GM12891 (cell line): ENCODE measurements around the gene SLC9B2.

Experiments
- DNase-seq: peaks from one replicate; pipeline ENCODE4 v3.0.0; 2011; ENCODE audit warnings: low spot score; ENCODE audit not compliant: insufficient read length
- FAIRE-seq: peaks from 2 replicates; lab custom pipeline; 2011; peaks lifted over from hg19 to GRCh38; lab: Jason Lieb, UNC
- PAX5 ChIP-seq: IDR thresholded peaks from 2 replicates; pipeline ENCODE4 v1.6.1; 2011; ENCODE audit warnings: low read length, moderate library complexity, mild to moderate bottlenecking; ENCODE audit not compliant: insufficient read depth, severe bottlenecking
- POLR2A ChIP-seq: IDR thresholded peaks from 2 replicates; pipeline ENCODE4 v1.6.1; 2011; ENCODE audit warnings: low read depth, low read length, control low read depth
- POLR2AphosphoS5 ChIP-seq: IDR thresholded peaks from 2 replicates; pipeline ENCODE4 v1.6.1; 2011; ENCODE audit warnings: low read depth, low read length, control low read depth
- POU2F2 ChIP-seq: IDR thresholded peaks from 2 replicates; pipeline ENCODE4 v1.6.1; 2011; ENCODE audit warnings: low read depth, mild to moderate bottlenecking, control low read depth, low read length, moderate library complexity
- SPI1 ChIP-seq: IDR thresholded peaks from 2 replicates; pipeline ENCODE4 v1.6.1; 2011; ENCODE audit warnings: low read depth, low read length, control low read depth
- TAF1 ChIP-seq: IDR thresholded peaks from 2 replicates; pipeline ENCODE4 v1.6.1; 2011; ENCODE audit warnings: low read depth, low read length, control low read depth

Gene SLC9B2

GRCh38 chr4:103085555-103086196 lies 9.1 kb upstream of the SLC9B2 start:
- no peak for TF ChIP-seq POU2F2
- TF ChIP-seq PAX5: no peak
- DNase-seq (no peak), FAIRE-seq (no peak)

DNA sequence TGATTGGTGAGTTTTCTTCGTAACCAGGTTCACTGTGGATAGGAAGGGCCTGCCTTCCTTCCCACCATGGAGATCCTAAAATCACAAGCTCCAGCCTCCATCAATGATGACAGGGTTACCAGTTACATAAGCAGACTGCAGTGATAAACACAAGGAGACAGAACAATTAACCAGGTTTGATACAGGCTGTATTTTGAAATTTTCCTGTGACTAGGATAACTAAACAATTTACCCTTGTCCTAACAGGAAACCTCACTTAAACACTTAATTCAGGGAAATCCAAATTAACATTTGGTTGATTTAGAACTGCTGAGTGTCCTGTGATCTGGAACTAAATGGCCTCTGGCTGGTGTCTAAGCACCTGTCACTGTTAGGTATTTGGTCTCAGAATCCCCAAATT lies 3.1 kb upstream of the SLC9B2 start:
- no peak for TF ChIP-seq PAX5
- no peak for TF ChIP-seq POU2F2
- no peak for TF ChIP-seq TAF1
- no peak for TF ChIP-seq SPI1
- TF ChIP-seq POLR2AphosphoS5: no peak
- no peak for TF ChIP-seq POLR2A
- DNase-seq (no peak), FAIRE-seq (no peak)

DNA sequence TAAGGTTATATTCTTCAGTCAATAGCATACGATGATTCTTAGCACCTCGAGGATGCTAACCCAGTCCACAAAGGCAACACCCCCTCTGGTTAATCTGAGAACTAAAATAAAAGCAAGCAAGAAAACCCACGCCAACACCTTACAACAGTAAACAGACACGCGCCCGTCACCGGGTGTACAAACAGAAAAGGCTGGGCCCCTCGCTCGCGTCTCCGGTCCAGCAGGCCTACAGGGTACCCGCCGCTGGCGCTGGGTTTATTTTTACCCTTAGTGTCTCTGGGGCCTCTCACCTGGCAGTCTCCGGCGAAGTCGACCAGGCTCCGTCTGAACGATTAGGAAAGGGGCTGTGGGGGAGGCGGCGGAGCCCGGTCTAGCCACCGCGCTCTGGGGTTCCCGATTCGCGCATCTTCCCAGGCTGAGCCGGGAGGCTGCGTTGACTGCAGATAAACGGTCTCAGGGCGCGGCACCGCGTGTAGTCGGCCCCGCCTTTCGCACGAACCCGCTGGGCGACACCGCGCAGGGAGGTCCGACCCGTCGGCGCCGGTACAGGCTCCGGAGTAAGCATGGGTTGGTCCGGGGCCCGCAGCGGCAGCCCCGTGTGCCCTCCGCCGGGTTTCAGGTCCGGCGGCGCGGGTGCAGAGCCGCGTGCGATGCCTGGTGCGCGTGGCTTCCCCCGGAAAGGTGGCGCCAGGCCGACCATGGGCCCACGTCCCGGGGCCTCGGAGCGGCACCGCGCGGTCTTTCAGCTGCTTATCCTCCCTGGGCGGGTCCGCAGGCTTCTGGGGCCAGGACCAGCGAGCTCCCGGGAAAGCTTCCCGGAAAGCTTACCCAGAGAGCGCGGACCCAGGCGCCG lies 441 bp downstream of the SLC9B2 start:
- FAIRE-seq (peak; percentile 85), DNase-seq (peak; percentile 35)
- no peak; the same call in 1 of the 2 replicates for TF ChIP-seq POLR2A
- TF ChIP-seq POLR2AphosphoS5: peak; percentile 47; the same call in 1 of the 2 replicates
- no peak for TF ChIP-seq POU2F2
- TF ChIP-seq TAF1: no peak
- no peak for TF ChIP-seq PAX5
- no peak for TF ChIP-seq SPI1

DNA sequence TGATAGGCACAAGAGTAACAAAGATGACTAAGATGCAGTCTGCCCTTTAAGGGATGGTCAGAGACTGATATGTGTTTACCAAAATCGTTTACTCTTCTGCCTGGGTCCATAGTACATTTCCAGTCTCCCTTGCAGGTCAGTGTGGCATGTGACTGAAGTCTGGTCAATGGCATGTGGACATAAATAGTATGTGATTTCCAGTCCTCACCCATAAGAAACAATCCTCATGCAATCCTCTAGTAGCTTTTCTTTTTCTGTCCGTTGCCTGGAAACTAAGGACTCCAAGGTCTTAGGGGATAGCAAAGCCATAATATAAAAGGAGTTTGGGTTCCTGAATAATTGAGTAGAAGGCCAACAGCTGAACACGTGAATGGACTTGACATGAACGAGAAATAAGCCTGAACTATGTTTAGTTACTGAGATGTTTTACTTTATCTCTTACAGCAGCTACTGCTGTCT lies 1.1 kb downstream of the SLC9B2 start:
- no peak for FAIRE-seq
- no peak for DNase-seq

GRCh38 chr4:103074744-103075434 lies 1.7 kb downstream of the SLC9B2 start:
- TF ChIP-seq SPI1 (peak; percentile 90), POLR2AphosphoS5 (no peak), POU2F2 (no peak), PAX5 (no peak), TAF1 (0 out of 2 replicates have a peak, but pooled peaks have one; percentile 19), POLR2A (no peak)
- peak; percentile 74 for FAIRE-seq

More for the DNA sequence above, 1.1 kb downstream of the SLC9B2 start:
- TF ChIP-seq PAX5: no peak
- no peak for TF ChIP-seq POU2F2
- TF ChIP-seq POLR2AphosphoS5: no peak
- TF ChIP-seq SPI1: no peak
- no peak for TF ChIP-seq POLR2A
- TF ChIP-seq TAF1: no peak

GRCh38 chr4:103073792-103074438 lies 2.6 kb downstream of the SLC9B2 start:
- FAIRE-seq (no peak), DNase-seq (no peak)
- TF ChIP-seq SPI1: no peak
- no peak for TF ChIP-seq PAX5
- TF ChIP-seq POLR2A: no peak
- no peak for TF ChIP-seq POU2F2
- TF ChIP-seq TAF1: no peak
- TF ChIP-seq POLR2AphosphoS5: no peak

More at GRCh38 chr4:103074744-103075434, 1.7 kb downstream of the SLC9B2 start:
- no peak for DNase-seq

GRCh38 chr4:103067841-103068547 lies 8.6 kb downstream of the SLC9B2 start:
- FAIRE-seq (no peak), DNase-seq (no peak)
- TF ChIP-seq POLR2AphosphoS5: no peak
- no peak for TF ChIP-seq TAF1
- no peak for TF ChIP-seq POLR2A
- no peak for TF ChIP-seq PAX5
- TF ChIP-seq SPI1: no peak

- FAIRE-seq (no peak), DNase-seq (no peak)
- TF ChIP-seq SPI1 (no peak), TAF1 (no peak), POLR2AphosphoS5 (no peak), PAX5 (no peak), POU2F2 (no peak), POLR2A (no peak)
Observed at GRCh38 chr4:103060453-103061148, 16.0 kb downstream of the SLC9B2 start.
